Pons (tissue), 1 donor: ENCODE data around the gene MPIG6B.

ENCODE experiments used
- DNase-seq: peaks from one replicate; pipeline ENCODE4 v3.0.0-alpha.2; 2016; ENCODE audit warnings: low spot score

Gene MPIG6B

DNA sequence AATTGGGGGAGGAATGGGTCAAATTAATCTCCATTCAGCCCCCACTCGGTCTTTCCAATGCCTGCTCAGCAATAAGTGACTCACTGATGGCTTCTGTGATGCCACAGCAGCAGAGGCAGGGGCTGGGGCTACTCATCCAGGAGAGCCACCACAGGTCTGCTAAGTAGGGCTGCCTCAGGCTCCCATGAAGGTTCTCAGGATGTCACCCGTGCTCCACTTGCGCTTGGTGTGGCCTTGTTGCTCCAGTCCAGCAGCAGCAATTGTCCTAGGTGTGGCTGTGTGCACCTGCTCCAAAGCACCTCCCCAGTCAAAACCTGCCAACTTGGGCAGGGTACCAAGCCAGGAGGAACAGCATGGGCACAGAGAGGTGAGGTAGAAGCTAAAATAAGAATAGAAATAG, 1.0 kb upstream of the MPIG6B start:
- no peak for DNase-seq

- no peak for DNase-seq
Observed at GRCh38 chr6:31723980-31724691, 963 bp downstream of the MPIG6B start.

GRCh38 chr6:31725502-31726350, 2.6 kb downstream of the MPIG6B start:
- no peak for DNase-seq

GRCh38 chr6:31727034-31727716, 4.0 kb downstream of the MPIG6B start:
- DNase-seq: no peak

- DNase-seq: no peak
Observed at GRCh38 chr6:31727717-31728671, 4.8 kb downstream of the MPIG6B start.

DNA sequence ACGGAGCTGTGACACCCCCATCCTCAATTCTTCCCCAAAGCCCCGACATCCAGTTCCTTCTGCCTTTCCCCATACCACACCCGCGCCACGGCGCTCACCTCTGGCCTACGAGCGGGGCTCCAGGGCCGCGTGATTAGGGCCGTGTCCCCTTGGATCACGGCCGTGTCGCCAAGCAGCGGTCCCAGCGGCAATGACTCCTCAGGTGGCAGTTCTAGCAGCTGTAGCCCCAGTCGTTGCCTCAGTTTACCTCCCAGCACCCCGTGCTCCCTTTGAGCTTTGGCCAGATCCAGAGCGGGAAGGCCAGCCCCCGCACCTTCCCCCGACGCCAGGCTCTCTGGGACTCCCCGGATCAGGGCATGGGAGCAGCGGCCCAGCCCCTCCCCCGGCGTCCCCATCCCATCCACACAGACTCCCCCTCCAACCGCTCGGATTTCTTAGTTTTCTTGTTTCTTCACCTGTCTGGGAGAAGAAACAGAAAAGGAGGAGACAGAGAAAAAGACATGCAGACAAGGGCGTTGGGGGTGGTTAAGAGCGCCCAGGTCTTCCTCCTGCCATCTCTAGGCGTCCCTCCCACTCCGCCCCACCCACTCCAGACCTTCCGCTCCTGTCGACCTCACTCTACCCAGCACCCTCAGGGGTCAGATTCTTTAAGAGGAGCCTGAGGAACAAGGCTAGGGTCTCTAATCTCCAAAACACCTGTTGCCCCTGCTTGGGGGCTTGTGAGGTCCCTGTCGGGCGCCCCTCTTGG, 5.8 kb downstream of the MPIG6B start, which contains the start of gene DDAH2:
Gene DDAH2, minus strand, starts transcription at position 533 of the 748 bp plus-strand sequence. Its CDS starts 138 bp downstream, at position 395.
- DNase-seq: no peak

GRCh38 chr6:31729515-31729978, 6.4 kb downstream of the MPIG6B start:
- DNase-seq: peak; percentile 81

- peak; percentile 69 for DNase-seq
Observed at GRCh38 chr6:31729979-31730630, 6.9 kb downstream of the MPIG6B start.

DNA sequence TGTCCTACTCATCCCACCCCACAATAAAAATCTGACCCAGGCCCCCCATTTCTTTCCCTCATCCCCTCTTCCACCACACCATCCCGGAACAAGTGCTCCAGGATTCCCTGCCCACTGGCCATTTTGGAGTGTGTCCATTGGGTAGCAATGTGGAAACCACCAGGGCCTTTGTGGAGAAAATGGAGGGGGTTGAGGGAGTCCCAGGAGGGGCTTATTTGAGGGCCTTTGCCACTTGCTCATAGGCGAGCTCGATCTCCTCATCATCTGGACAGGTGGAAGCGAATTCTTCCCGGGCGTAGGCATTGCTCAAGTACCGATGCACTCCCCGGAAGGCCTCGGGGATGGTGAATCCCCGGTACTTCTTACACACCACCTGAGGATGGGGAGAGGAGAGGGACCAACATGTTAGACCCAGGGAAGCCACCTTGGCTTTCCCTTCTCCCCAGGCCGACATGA, 7.5 kb downstream of the MPIG6B start:
- DNase-seq: no peak

- DNase-seq: no peak
Observed at GRCh38 chr6:31732029-31732428, 8.9 kb downstream of the MPIG6B start.

DNA sequence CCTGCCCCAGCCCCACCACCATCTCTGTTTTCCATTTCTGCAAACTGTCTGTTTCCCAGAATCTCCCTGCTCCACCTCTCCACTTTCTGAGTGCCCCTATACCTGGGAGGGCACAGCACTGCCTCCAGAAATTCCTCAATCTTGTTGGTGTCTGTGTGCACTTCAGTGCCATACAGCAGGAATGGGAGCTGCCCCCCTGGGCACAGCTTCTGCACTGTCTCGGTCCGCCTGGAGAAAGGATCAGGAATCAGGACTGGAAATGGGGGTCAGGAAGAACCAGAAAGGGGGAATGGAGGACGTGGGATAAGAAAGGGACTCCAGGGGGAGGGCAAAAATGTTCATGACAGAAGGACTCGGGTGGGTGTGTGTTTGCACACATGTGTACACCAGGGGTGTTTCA, 10.6 kb downstream of the MPIG6B start:
- DNase-seq: no peak

GRCh38 chr6:31734247-31734820, 11.2 kb downstream of the MPIG6B start:
- DNase-seq: no peak

DNA sequence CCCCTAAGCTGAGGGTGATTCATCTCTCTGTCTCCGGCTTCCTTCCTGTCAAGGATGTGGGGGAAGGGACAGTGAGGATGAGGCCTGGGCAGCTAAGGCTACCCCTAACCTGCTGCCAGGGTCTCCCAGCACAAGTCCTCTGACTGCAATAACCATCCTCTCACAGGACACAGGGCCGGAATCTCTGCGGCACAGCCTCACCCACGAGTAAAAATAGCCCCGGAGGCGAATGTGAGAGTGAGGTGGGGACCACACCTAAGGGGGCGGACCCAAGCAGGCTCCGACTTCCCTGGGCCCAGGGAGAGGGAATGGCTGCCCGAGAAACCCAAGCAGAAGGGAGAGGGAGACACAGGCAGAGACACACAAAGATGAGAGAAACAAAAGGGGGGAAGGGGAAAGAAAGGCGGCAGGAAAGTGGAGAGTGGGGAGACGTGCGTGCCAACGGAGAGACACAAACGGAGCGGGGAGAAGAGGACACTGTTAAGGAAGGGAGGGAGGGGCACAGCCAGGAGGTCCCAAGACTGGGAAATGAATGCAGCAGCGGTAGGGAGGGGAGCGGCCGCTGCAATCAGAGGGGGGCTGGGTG, 11.7 kb downstream of the MPIG6B start:
- peak; percentile 25 for DNase-seq

DNA sequence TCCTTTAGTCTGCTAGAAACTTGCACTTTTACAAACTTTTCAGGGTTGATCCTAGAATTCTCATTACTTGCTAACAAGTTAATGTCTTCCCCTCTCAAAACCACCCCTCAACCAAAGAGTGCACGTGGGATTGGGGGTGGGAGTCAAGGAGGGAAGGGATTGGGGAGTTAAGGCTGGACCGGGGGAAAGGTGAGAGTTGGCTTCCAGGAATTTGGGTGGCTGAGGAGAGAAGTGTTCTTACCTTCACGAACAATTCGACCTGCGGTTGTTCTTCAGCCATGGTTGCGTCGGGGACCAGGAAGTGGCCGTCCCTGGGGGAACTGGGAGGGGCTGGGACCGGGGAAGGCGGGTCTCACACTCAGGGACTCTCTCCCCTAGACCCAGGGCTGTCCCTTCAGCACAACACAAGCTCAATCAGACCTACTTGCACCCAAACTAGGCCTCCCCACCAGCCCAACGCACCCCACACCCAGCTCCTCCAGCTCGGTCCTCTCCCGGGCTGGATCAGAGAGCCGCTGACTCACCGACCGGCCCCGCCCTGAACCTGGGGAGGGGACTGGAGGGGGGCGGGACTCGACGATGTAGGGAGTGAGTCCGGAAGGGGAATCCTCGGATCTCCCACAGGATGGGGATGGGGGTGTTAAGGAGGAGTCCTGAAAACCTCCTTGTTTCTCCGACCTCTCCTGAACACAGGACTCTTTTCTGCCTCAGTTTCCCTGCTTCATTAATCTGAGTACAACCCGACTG, 13.0 kb downstream of the MPIG6B start, which contains the start of gene CLIC1:
Gene CLIC1, minus strand, starts transcription at position 510 of the 747 bp plus-strand sequence. Its CDS starts 230 bp downstream, at position 280.
- peak; percentile 37 for DNase-seq

DNA sequence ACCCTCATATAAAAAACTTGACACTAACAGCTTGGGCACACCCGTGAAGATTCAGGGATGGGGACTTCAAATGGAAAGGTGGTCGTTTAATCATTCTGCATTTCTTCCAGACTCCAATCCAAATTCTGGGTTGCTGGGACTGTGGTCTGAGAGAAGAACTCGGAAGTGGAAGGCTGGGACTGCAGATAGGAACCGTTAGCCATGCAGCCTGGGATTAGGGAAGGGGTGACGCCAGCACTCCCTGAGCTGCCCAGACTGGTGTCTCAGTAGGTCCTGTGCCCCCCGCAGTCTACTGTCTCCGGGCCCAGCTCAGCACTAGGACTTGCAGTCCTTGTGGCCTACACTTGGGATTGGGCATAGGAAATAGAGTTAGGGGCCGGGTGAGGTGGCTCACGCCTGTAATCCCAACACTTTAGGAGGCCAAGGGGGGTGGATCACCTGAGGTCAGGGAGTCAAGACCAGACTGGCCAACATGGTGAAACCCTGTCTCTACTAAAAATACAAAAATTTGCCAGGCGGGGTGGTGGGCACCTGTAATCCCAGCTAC, 13.7 kb downstream of the MPIG6B start:
- no peak for DNase-seq

GRCh38 chr6:31737315-31737990, 14.3 kb downstream of the MPIG6B start:
- peak; percentile 45 for DNase-seq
